ENCODE measurements around the gene JMJD7. TPM values are rescaled to one million over a fixed set of nuclear protein-coding genes. Genes with fewer than 3 reads are reported as not detected.

The JMJD7 gene
- total RNA-seq, 2 experiments from 2014 or later = 3.0 to 14.1 TPM

GRCh38 chr15:41884458-41884857, 56.6 kb downstream of the JMJD7 start:
- H3K36me3 ChIP-seq (ENCODE audit: insufficient read depth, low read length) = no peaks in the 10 kb centered on the region
- ChIA-PET POLR2A (no interaction called here), CTCF (ENCODE audit: unreplicated experiment) (no interaction called here)
- no peak overlapping the region for H3K4me3 ChIP-seq (ENCODE audit: low read depth, low read length, poor library complexity, severe bottlenecking)
- no peaks in the 10 kb centered on the region for H3K9me3 ChIP-seq (ENCODE audit: low read length)
- intact Hi-C loops (cut with micrococcal nuclease; ENCODE audit: unreplicated experiment) = no loop called here
- peaks cover 8% of the 10 kb centered on the region for H3K4me1 ChIP-seq (ENCODE audit: insufficient read depth, low read length, poor library complexity, severe bottlenecking)
- no peaks in the 10 kb centered on the region for H3K79me2 ChIP-seq (ENCODE audit: insufficient read depth, low read depth, low read length)
- no peak for TF ChIP-seq EZH2phosphoT487 (IDR thresholded peaks at IDR 0.05; ENCODE audit: borderline replicate concordance, low read depth, low read length)
- TF ChIP-seq CTCF (conservative IDR thresholded peaks at IDR 0.05; ENCODE audit: low read length) = no peak
- no peak overlapping the region for H3K4me2 ChIP-seq (ENCODE audit: low read length)
- H3K27ac ChIP-seq (ENCODE audit: low read depth, low read length, poor library complexity, severe bottlenecking) = no peak overlapping the region
- no peaks in the 10 kb centered on the region for H3K9me2 ChIP-seq (ENCODE audit: insufficient read depth, low read length)
- no peak overlapping the region for H2AFZ ChIP-seq (ENCODE audit: low read length)
- no TSS peak for BruUV-seq (replicated peaks)
- H4K20me1 ChIP-seq (ENCODE audit: insufficient read depth, low read length) = no peaks in the 10 kb centered on the region
- DNase-seq (ENCODE audit: low spot score) = no peak

GRCh38 chr15:41885321-41885720, 57.4 kb downstream of the JMJD7 start:
- POLR2A ChIA-PET = no interaction called here
- no TSS peak for BruUV-seq (replicated peaks)

GRCh38 chr15:41885841-41886240, 57.9 kb downstream of the JMJD7 start:
- no peak overlapping the region for H3K4me3 ChIP-seq (ENCODE audit: low read depth, low read length, poor library complexity, severe bottlenecking)
- no TSS peak for BruUV-seq (replicated peaks)
- no peaks in the 10 kb centered on the region for H3K36me3 ChIP-seq (ENCODE audit: insufficient read depth, low read length)
- no peak overlapping the region for H2AFZ ChIP-seq (ENCODE audit: low read length)
- no peaks in the 10 kb centered on the region for H4K20me1 ChIP-seq (ENCODE audit: insufficient read depth, low read length)
- ChIA-PET CTCF (ENCODE audit: unreplicated experiment) (no interaction called here), POLR2A (no interaction called here)
- H3K4me2 ChIP-seq (ENCODE audit: low read length) = no peak overlapping the region
- intact Hi-C loops (cut with micrococcal nuclease; ENCODE audit: unreplicated experiment) = no loop called here
- H3K4me1 ChIP-seq (ENCODE audit: insufficient read depth, low read length, poor library complexity, severe bottlenecking) = peaks cover 8% of the 10 kb centered on the region
- no peaks in the 10 kb centered on the region for H3K9me2 ChIP-seq (ENCODE audit: insufficient read depth, low read length)
- H3K27ac ChIP-seq (ENCODE audit: low read depth, low read length, poor library complexity, severe bottlenecking) = no peak overlapping the region
- TF ChIP-seq EZH2phosphoT487 (IDR thresholded peaks at IDR 0.05; ENCODE audit: borderline replicate concordance, low read depth, low read length) = no peak
- TF ChIP-seq CTCF (conservative IDR thresholded peaks at IDR 0.05; ENCODE audit: low read length) = no peak
- H3K9me3 ChIP-seq (ENCODE audit: low read length) = no peaks in the 10 kb centered on the region
- no peak for DNase-seq (ENCODE audit: low spot score)
- H3K79me2 ChIP-seq (ENCODE audit: insufficient read depth, low read depth, low read length) = no peaks in the 10 kb centered on the region

More at GRCh38 chr15:41885321-41885720, 57.4 kb downstream of the JMJD7 start:
- H3K79me2 ChIP-seq (ENCODE audit: insufficient read depth, low read depth, low read length) = no peaks in the 10 kb centered on the region
- no peaks in the 10 kb centered on the region for H3K9me3 ChIP-seq (ENCODE audit: low read length)
- CTCF ChIA-PET (ENCODE audit: unreplicated experiment) = no interaction called here
- no peaks in the 10 kb centered on the region for H4K20me1 ChIP-seq (ENCODE audit: insufficient read depth, low read length)
- H3K4me2 ChIP-seq (ENCODE audit: low read length) = no peak overlapping the region
- intact Hi-C loops (cut with micrococcal nuclease; ENCODE audit: unreplicated experiment) = no loop called here
- H3K4me3 ChIP-seq (ENCODE audit: low read depth, low read length, poor library complexity, severe bottlenecking) = no peak overlapping the region
- no peaks in the 10 kb centered on the region for H3K36me3 ChIP-seq (ENCODE audit: insufficient read depth, low read length)
- peaks cover 8% of the 10 kb centered on the region for H3K4me1 ChIP-seq (ENCODE audit: insufficient read depth, low read length, poor library complexity, severe bottlenecking)
- H3K27ac ChIP-seq (ENCODE audit: low read depth, low read length, poor library complexity, severe bottlenecking) = no peak overlapping the region
- no peak overlapping the region for H2AFZ ChIP-seq (ENCODE audit: low read length)
- no peak for DNase-seq (ENCODE audit: low spot score)
- no peak for TF ChIP-seq EZH2phosphoT487 (IDR thresholded peaks at IDR 0.05; ENCODE audit: borderline replicate concordance, low read depth, low read length)
- TF ChIP-seq CTCF (conservative IDR thresholded peaks at IDR 0.05; ENCODE audit: low read length) = no peak
- no peaks in the 10 kb centered on the region for H3K9me2 ChIP-seq (ENCODE audit: insufficient read depth, low read length)
